SK-N-MC (cell line): ENCODE measurements around the gene C8A.

Experiments used
- EZH2 ChIP-seq: fragments of 200-600 bp; sonication (generic); IDR thresholded peaks from one replicate; pipeline ENCODE4 v1.6.1; 2017; ENCODE audit warnings: antibody characterized with exemption
- FOXP2 ChIP-seq: optimal IDR thresholded peaks from 2 replicates; pipeline ENCODE3; 2011; ENCODE audit warnings: mild to moderate bottlenecking, moderate library complexity; ENCODE audit not compliant: insufficient read depth; ENCODE audit errors: extremely low read length, control extremely low read depth
- POLR2AphosphoS5 ChIP-seq: IDR thresholded peaks from 2 replicates; pipeline ENCODE4 v1.6.1; 2012; ENCODE audit warnings: mild to moderate bottlenecking, low read depth, low read length, borderline replicate concordance

DNA sequence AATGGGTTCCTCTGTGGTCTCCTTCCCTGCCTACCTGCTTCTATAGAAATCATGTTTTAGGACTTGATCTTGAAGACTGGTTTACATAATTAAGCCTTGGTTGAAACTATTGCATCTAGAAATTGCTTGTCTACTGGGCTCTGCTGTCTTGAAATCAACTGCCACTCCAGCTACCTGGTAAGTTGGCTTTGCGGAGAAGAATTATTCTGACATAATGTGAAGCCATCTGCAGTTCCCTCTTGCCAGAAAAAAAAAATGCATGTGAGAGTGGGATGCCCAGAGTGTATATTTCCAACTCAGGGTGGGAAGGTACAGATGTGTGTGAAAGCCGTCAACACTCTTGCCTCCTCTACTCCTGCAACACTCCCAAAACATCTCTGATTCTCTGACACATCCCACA, 84.0 kb downstream of the C8A start:
- no peak for TF ChIP-seq EZH2
- TF ChIP-seq POLR2AphosphoS5, result no peak
- TF ChIP-seq FOXP2, result no peak
